Measurements from ENCODE around the gene STAC3. TPM values are rescaled to one million over a fixed set of nuclear protein-coding genes. Genes with fewer than 3 reads are reported as not detected.

STAC3 gene
- total and polyA plus RNA-seq, 2 experiments from 2014 or later, result 5.4 to 28.4 TPM

DNA sequence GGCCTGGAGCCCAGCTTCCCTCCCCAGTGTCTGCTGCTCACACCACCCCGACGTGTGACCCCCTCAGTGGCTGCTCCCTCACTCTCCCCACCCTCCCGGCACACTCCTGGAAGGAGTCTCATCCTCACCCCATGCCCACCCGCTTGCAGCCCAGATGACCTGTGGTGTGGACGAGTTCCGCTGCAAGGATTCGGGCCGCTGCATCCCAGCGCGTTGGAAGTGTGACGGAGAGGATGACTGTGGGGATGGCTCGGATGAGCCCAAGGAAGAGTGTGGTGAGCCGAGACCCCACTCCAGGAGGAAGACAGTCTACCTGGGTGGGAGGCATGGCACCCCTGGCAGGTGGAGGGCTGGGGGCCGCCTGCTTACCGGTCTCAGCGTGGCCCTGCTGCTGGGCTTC, 49.4 kb downstream of the STAC3 start:
- no peak overlapping the region for H3K27ac ChIP-seq
- peaks cover 47% of the 10 kb centered on the region for H3K36me3 ChIP-seq
- no peaks in the 10 kb centered on the region for H3K4me1 ChIP-seq (ENCODE audit: low read depth)
- H3K9me3 ChIP-seq (ENCODE audit: low read depth), result no peaks in the 10 kb centered on the region
- no peak overlapping the region for H3K4me3 ChIP-seq
- no peaks in the 10 kb centered on the region for H3K27me3 ChIP-seq
- no peak for DNase-seq (ENCODE audit: low read depth in 1 of 2, low spot score in 1 of 2)
- TF ChIP-seq, protein P1, sequence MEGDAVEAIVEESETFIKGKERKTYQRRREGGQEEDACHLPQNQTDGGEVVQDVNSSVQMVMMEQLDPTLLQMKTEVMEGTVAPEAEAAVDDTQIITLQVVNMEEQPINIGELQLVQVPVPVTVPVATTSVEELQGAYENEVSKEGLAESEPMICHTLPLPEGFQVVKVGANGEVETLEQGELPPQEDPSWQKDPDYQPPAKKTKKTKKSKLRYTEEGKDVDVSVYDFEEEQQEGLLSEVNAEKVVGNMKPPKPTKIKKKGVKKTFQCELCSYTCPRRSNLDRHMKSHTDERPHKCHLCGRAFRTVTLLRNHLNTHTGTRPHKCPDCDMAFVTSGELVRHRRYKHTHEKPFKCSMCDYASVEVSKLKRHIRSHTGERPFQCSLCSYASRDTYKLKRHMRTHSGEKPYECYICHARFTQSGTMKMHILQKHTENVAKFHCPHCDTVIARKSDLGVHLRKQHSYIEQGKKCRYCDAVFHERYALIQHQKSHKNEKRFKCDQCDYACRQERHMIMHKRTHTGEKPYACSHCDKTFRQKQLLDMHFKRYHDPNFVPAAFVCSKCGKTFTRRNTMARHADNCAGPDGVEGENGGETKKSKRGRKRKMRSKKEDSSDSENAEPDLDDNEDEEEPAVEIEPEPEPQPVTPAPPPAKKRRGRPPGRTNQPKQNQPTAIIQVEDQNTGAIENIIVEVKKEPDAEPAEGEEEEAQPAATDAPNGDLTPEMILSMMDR (IDR thresholded peaks at IDR 0.05; ENCODE audit: low read depth, low read length), result no peak

DNA sequence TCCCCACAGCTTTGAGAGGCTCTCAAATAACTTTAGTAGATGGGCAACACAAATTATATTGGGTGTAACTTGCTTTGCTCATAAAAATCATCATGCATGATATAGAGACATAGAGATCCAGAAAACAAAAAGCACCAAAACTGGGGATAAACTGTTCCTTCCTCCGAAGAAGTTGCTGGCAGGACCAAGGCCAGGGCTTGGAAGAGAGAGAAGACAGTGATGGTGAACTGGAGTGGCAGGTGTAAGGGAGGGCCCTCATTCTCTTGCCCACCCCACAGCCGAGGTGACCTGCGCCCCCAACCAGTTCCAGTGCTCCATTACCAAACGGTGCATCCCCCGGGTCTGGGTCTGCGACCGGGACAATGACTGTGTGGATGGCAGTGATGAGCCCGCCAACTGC, 49.8 kb downstream of the STAC3 start:
- no peak overlapping the region for H3K27ac ChIP-seq
- no peak for DNase-seq (ENCODE audit: low read depth in 1 of 2, low spot score in 1 of 2)
- no peaks in the 10 kb centered on the region for H3K27me3 ChIP-seq
- H3K36me3 ChIP-seq, result peaks cover 49% of the 10 kb centered on the region
- H3K4me3 ChIP-seq, result no peak overlapping the region
- H3K4me1 ChIP-seq (ENCODE audit: low read depth), result no peaks in the 10 kb centered on the region
- TF ChIP-seq, protein P1 (IDR thresholded peaks at IDR 0.05; ENCODE audit: low read depth, low read length), result no peak
- no peaks in the 10 kb centered on the region for H3K9me3 ChIP-seq (ENCODE audit: low read depth)

DNA sequence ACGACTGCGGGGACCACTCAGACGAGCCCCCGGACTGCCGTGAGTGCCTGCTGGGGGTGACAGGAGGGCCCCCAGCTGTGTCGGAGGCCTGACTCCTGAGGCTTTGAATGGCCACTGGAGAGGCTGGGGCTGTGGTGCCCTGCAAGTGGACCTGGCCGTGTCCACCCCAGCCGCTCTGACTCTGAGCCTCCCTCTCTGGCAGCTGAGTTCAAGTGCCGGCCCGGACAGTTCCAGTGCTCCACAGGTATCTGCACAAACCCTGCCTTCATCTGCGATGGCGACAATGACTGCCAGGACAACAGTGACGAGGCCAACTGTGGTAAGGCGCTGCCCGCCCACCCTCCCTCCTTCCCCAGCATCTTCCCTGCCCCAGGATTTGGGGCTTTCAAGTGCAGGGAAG, 50.5 kb downstream of the STAC3 start:
- peaks cover 49% of the 10 kb centered on the region for H3K36me3 ChIP-seq
- H3K9me3 ChIP-seq (ENCODE audit: low read depth), result no peaks in the 10 kb centered on the region
- H3K27ac ChIP-seq, result no peak overlapping the region
- no peaks in the 10 kb centered on the region for H3K27me3 ChIP-seq
- DNase-seq (ENCODE audit: low read depth in 1 of 2, low spot score in 1 of 2), result no peak
- H3K4me1 ChIP-seq (ENCODE audit: low read depth), result no peaks in the 10 kb centered on the region
- TF ChIP-seq, protein P1 (IDR thresholded peaks at IDR 0.05; ENCODE audit: low read depth, low read length), result no peak
- H3K4me3 ChIP-seq, result no peak overlapping the region

DNA sequence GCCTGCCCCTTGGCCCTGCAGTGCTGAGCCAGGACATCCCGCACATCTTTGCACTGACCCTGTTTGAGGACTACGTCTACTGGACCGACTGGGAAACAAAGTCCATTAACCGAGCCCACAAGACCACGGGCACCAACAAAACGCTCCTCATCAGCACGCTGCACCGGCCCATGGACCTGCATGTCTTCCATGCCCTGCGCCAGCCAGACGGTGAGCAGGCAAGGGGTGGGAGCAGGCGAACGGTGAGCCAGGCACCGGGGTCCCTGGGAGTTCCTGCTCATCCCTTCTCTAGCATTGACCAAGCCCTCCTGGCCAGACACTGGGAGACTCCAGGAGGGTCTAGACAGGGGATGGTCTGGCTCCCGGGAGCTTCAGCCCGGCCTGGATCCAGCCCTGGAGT, 51.8 kb downstream of the STAC3 start:
- H3K36me3 ChIP-seq, result peaks cover 55% of the 10 kb centered on the region
- TF ChIP-seq, protein P1 (IDR thresholded peaks at IDR 0.05; ENCODE audit: low read depth, low read length), result no peak
- H3K4me3 ChIP-seq, result no peak overlapping the region
- DNase-seq (ENCODE audit: low read depth in 1 of 2, low spot score in 1 of 2), result no peak
- H3K27me3 ChIP-seq, result no peaks in the 10 kb centered on the region
- no peak overlapping the region for H3K27ac ChIP-seq
- no peaks in the 10 kb centered on the region for H3K4me1 ChIP-seq (ENCODE audit: low read depth)
- H3K9me3 ChIP-seq (ENCODE audit: low read depth), result no peaks in the 10 kb centered on the region

DNA sequence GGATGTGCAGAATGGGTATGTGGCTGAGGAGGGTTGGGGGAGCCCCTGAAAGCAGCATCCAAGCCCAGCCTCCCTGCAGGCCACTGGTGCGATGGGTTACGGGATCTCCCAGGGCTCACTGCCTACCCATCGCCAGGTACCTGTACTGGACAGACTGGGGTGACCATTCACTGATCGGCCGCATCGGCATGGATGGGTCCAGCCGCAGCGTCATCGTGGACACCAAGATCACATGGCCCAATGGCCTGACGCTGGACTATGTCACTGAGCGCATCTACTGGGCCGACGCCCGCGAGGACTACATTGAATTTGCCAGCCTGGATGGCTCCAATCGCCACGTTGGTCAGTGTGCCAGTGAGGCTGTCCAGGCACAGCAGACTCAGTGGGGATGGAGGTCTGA, 52.7 kb downstream of the STAC3 start:
- TF ChIP-seq, protein P1 (IDR thresholded peaks at IDR 0.05; ENCODE audit: low read depth, low read length), result no peak
- Histone ChIP-seq H3K4me3 (no peak overlapping the region), H3K4me1 (ENCODE audit: low read depth) (no peaks in the 10 kb centered on the region), H3K27ac (no peak overlapping the region), H3K27me3 (no peaks in the 10 kb centered on the region), H3K9me3 (ENCODE audit: low read depth) (no peaks in the 10 kb centered on the region), H3K36me3 (peaks cover 55% of the 10 kb centered on the region)
- no peak for DNase-seq (ENCODE audit: low read depth in 1 of 2, low spot score in 1 of 2)

DNA sequence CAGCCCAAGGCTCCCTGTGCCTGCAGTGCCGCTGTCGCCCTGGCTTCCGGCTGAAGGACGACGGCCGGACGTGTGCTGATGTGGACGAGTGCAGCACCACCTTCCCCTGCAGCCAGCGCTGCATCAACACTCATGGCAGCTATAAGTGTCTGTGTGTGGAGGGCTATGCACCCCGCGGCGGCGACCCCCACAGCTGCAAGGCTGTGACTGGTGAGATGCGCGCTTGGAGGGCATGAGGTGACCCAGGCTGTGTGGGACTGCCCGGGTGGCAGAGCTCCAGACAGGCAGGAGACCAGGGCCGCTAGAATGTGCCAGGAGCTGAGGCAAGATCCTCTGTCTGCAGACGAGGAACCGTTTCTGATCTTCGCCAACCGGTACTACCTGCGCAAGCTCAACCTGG, 54.0 kb downstream of the STAC3 start:
- TF ChIP-seq, protein P1 (IDR thresholded peaks at IDR 0.05; ENCODE audit: low read depth, low read length), result no peak
- Histone ChIP-seq H3K9me3 (ENCODE audit: low read depth) (no peaks in the 10 kb centered on the region), H3K4me3 (no peak overlapping the region), H3K4me1 (ENCODE audit: low read depth) (no peaks in the 10 kb centered on the region), H3K36me3 (peaks cover 58% of the 10 kb centered on the region), H3K27me3 (no peaks in the 10 kb centered on the region), H3K27ac (no peak overlapping the region)
- no peak for DNase-seq (ENCODE audit: low read depth in 1 of 2, low spot score in 1 of 2)

All from cardiac muscle cell (in vitro differentiated cells and primary cell).